GM19328 (cell line): ENCODE data around the gene GADD45B.
"Not testable (repeated sequence)": the region's sequence is repeated elsewhere in the genome, so short reads cannot be mapped to it uniquely, and the experiment has no call there.

ENCODE experiments used
- ATAC-seq: cut with Tn5 transposase; IDR thresholded peaks from one replicate; pipeline ENCODE4 v1.9.1; 2021; ENCODE audit warnings: mild to moderate bottlenecking, moderate library complexity; ENCODE audit not compliant: unreplicated experiment

GADD45B gene

DNA sequence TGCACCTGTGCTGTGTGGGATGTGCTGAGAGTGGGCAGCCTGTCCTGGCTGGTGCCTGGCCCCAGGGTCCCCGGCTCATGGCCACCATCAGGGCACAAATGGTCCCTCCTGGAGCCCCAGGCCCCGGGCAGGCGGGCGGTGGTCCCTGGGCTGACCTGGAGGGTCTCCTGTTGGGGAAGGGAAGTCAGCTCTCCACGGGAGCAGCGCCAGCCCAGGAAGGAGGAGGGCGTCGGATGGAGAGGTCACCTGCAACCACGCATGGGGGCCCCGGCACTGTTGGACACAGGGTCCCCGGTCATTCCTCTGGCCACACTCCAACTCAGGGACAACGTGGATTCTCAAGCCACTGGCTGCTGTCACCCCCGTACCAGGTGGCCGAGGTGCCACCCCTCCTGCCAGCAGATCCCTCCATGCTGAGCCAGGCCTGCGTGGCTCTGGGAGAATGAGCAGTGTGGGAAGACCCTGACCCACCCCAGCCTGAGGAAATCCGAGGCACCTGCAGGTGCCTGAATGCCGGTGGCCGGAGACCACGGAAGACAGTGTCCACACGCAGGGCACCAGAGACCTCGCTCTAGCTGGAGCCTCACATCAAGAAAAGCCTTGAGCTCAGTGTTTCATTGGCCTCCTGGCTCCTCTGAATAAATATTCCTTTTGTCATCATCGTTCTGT lies 32.7 kb upstream of the GADD45B start:
- no peak for ATAC-seq

DNA sequence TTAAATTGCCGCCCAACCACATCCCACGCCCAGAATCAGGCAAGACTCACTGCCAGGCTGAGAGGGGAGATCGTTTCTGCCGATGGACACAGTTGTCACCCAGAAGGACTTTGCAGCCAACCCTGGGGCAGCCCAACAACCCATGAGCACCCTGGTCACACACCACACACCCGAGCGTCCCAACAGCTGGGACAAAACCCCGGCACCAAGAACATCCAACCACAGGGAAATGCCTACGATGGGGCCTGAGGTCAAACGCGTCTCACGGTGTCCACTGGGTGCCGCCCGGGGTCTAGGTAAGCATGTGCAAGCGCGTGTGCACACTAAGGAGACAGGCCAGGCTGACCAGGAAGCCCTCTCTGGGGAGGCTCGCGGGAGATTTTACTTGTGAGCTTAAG lies 32.1 kb upstream of the GADD45B start:
- ATAC-seq: no peak

GRCh38 chr19:2444251-2445002 lies 31.5 kb upstream of the GADD45B start:
- no peak for ATAC-seq

DNA sequence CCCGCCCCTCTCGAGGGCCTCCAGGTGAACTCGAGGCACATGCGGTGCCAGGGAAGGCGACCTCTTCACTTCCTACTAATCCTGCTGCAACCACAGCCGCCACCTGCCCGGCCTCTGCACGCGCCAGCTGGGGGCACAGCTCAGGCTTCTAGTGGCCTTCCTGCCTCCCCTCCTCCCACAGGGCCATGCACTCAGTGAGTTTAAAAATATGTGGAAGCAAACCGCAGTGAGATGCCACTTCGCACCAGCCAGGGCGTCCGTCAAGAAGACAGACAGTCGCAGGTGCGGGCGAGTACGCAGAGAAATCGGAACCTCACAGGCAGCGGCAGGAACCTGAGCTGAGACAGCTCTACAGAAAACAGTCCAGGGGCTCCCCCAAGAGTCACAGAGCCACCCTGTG lies 29.5 kb upstream of the GADD45B start:
- no peak for ATAC-seq

GRCh38 chr19:2449019-2449418 lies 26.9 kb upstream of the GADD45B start:
- no peak for ATAC-seq

DNA sequence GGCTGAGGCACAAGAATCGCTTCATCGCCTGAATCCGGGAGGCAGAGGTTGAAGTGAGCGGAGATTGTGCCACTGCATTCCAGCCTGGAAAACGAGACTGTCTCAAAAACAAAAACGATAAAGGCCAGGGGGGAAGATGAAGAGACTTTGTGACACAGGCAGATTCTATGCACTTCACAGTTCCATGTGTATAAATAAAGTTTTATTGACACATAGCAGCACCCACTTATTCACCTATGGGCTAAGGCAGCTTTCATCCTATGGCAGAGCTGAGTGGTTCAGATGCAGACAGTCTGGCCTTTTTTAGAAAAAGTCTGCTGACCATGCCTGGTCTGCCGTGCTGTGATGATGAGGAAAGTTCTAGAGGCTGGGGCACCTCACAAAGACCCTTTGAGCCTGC lies 24.8 kb upstream of the GADD45B start:
- no peak for ATAC-seq

- no peak for ATAC-seq
Measured at GRCh38 chr19:2451741-2452140, 24.2 kb upstream of the GADD45B start.

- no peak for ATAC-seq
Measured at GRCh38 chr19:2453431-2454025, 22.4 kb upstream of the GADD45B start.

DNA sequence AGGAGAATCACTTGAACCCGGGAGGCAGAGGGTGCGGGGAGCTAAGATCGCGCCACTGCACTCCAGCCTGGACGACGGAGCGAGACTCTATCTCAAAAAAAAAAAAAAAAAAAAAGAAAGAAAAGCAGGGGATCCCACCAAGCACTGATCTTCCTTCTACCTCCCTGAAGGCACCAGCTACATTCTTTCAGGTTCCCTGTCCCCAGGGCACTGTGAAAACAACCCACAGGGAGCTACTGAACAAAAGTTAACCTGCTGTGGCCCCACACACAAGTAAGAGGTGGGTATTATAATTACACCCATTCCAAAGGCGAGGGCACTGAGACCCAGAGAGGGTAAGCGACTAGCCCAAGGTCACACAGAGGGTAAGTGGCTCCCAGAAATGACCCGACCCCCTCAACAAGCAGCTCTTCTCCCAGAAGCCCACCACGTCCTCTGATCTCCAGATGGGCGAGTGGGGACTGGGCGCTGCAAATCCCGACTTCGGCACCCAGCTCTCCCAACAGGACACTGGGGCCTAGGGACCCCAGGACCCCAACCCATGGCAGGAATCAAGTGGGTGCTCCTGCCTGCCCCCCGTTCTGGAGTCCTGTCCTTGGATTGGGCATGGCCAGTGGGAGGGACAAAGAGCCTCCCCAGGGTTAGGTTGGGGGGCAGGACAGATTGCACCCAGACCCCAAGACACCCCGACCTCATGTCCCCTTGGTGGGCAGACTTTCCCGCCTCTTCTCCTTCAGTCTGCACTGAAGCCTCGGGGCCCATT lies 21.5 kb upstream of the GADD45B start:
- no peak for ATAC-seq

DNA sequence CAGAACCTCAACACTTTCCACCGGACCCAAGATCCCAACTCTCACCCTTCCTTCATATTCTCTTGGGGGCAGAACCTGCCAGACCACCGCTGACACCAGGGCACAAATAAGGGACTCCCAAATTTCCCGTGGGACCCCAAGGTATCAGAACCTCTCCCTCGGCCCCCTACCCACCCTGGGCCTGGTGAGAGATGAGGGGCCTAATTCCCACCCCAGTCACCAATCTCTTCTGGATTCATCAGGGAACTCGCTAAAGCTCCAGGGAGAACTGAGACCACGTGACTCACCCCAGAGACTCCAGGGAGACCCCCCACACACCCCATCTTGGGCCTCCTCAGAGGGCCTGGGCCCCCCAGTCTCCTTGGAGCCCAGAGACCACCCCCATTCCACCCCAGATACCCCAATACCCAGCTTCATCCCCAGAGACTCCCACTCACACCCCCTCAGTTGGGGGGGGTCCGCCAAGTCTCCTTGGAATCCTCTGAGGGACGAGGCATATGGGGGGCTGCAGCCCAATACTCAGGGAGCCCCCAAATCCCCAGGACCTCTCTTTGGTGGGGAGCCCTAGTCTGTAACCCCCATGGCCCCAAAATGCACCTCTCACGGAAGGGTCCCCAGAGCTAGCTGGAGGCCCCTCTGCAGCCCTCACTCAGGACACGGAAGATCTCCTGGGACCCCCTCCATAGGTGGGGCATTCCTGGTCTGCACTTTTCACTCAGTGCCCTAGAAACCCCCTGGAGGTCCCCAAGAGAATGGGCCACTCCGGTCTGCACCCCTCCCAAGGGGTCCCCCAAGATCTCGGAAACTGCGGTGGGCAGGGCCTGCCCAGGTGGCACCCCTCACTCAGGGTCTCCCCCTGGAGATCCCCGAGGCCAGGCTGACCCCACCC lies 20.7 kb upstream of the GADD45B start:
- no peak for ATAC-seq

- ATAC-seq: peak; percentile 20
Measured at GRCh38 chr19:2455851-2456570, 19.9 kb upstream of the GADD45B start.

DNA sequence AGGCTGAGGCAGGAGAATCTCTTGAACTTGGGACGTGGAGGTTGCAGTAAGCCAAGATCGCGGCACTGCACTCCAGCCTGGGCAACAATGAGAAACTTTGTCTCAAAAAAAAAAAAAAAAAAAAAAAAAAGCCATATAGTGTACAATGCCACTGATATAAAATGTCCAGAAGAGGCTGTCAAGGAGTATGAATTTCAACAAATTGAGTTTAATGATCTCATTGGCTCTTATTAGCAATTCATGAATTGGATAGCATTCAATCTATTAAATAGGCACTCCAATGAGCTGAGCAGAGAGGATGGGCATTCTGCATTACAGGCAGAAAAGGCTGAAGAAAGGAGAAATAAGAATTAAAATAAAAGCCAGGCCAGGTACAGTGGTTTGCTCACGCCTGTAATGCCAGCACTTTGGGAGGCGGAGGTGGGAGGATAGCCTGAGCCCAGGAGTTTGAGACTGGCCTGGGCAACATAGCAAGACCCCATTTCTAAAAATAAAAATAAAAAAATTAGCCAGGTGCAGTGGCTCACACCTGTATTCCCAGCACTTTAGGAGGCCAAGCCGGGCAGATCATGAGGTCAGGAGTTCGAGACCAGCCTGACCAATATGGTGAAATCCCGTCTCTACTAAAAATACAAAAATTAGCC lies 18.4 kb upstream of the GADD45B start:
- no peak for ATAC-seq

DNA sequence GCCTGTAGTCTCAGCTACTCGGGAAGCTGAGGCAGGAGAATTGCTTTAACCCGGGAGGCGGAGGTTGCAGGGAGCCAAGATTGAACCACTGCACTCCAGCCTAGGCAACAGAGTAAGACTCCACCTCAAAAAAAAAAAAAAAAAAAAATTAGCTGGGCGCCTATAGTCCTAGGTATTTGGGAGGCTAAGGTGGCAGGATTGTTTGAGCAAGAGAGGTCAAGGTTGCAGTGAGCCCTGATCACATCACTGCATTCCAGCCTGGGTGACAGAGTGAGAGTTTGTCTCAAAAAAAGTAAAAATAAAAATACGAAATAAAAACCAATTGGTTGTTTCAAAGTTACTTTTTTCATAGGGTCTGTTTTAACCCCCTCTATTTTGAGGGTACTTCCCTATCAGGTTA lies 17.9 kb upstream of the GADD45B start:
- no peak for ATAC-seq

DNA sequence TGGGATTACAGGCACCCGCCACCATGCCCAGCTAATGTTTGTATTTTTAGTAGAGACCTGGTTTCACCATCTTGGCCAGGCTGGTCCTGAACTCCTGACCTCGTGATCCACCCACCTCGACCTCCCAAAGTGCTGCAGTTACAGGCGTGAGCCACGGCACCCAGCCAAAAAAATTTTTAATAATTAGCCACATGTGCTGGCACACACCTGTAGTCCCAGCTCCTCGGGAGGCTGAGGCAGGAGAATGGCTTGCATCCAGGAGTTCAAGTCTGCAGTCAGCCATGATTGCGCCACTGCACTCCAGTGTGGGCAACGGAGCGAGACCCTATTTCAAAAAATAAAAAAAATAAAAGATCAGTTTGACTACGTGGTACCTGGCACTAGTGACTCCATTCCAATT lies 17.2 kb upstream of the GADD45B start:
- ATAC-seq: not testable (repeated sequence)

- no peak for ATAC-seq
Measured at GRCh38 chr19:2460245-2460644, 15.7 kb upstream of the GADD45B start.

DNA sequence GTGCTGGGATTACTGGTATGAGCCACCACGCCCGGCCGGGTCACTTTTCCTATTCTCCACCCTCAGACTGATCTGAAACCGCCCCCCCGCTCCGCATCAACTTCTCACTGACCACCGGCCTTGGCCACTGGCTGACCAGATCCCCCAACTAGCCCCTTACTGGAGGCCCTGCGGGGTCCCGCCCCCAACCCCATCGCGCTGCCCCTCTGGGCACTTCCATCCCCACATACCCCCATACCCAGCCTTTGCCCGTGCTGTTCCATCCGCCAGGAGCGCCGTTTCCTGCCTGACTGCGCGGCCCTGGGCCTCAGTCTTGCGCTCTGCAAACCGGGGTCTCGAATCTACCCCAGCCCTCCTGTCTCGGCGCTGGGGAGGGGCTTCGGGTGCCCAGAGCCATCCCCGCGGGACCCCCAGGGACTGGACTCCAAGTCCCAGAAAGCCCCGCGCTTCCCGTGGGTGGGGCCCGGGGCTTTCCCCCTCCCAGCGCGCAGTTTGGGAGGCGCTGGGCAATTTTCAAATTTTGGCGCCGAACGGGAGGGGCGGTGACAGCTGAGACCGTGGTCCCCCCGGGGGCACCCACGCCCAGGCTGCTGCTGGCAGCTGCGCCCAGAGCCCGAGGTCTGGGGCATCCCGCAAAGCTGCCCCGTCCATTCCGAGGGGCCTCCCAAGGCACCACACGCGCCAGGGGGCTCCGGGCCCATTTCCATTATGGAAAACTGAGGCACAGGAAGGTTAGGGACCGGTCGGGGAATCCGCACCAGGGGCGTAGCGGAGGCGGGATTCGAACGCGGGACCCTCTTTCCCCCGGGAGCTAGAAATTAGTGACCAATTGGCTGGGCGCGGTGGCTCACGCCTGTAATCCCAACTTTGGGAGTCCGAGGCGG lies 13.9 kb upstream of the GADD45B start:
- ATAC-seq: no peak

- ATAC-seq: no peak
Measured at GRCh38 chr19:2462635-2463421, 13.1 kb upstream of the GADD45B start.

- ATAC-seq: not testable (repeated sequence)
Measured at GRCh38 chr19:2463694-2464093, 12.2 kb upstream of the GADD45B start.
